H1 (cell line): Measurements from ENCODE around the gene DOC2A. TPM values are rescaled to one million over a fixed set of nuclear protein-coding genes. Genes with fewer than 3 reads are reported as not detected.

Experiments used
- CEBPB ChIP-seq: IDR thresholded peaks from 2 replicates; pipeline ENCODE4 v1.6.1; 2012; ENCODE audit warnings: low read depth, low read length
- JUN ChIP-seq: IDR thresholded peaks from 2 replicates; pipeline ENCODE4 v1.6.1; 2011; ENCODE audit warnings: low read depth, mild to moderate bottlenecking, improper control_type of control experiment, low read length
- RXRA ChIP-seq: IDR thresholded peaks from 2 replicates; pipeline ENCODE4 v1.6.1; 2011; ENCODE audit warnings: low read depth, mild to moderate bottlenecking, low read length, moderate library complexity; ENCODE audit not compliant: insufficient read depth
- polyA plus RNA-seq, 7 experiments: library from polyadenylated mRNA; depleted of rRNA in 3 of 7; stranded (reverse) in 5 of 7; unstranded in 2 of 7; fragments of >200 nt in 5 of 7; fragments of 200-250 nt in 2 of 7; gene quantifications; 1 replicate in 5 of 7; 2 replicates in 1 of 7; 4 replicates in 1 of 7; pipeline versions ENCODE4 v1.2.1 to v1.2.3, GENCODE V29; 2011 to 2013; ENCODE audit warnings: missing spikeins in 2 of 7, mixed read lengths in 2 of 7
- total RNA-seq: library from RNA; stranded (reverse); fragmentation: NEBNext Ultra II Directional; extraction: Animal tissue kit (Norgen Biotek cat#: 25700); gene quantifications from 2 replicates; pipeline ENCODE4 v1.2.1, GENCODE V29; 2021

DOC2A gene
- total and polyA plus RNA-seq, 2 of the 8 experiments (the other 6 are each of a cell fraction or from before 2014, with no cell fraction given): 13.9 to 20.7 TPM

- TF ChIP-seq RXRA (no peak), JUN (no peak), CEBPB (no peak)
Observed at GRCh38 chr16:30046588-30046987, 35.8 kb upstream of the DOC2A start (continued).
